Right lobe of liver (tissue), 6 donors: ENCODE data around the gene GADL1. TPM values are rescaled to one million over a fixed set of nuclear protein-coding genes. Genes with fewer than 3 reads are reported as not detected.

ENCODE experiments used
- ATAC-seq, 4 donors: fragments of 200-7000 bp; cut with Tn5 transposase; one replicate each; pipeline ENCODE4 v1.9.1; 2020; ENCODE audit warnings: mild to moderate bottlenecking in 4 of 4, moderate library complexity in 4 of 4
- DNase-seq, 3 donors: peaks; one replicate each; pipeline ENCODE4 v3.0.0-alpha.2; 2020
- H3K27ac ChIP-seq, 3 donors: fragments of 200-600 bp; one replicate each; pipeline ENCODE4 v1.8.0; 2022
- H3K27me3 ChIP-seq, 2 donors: fragments of 200-600 bp; one replicate each; pipeline ENCODE4 v1.8.0; 2022
- H3K36me3 ChIP-seq, 4 donors: fragments of 200-600 bp; sonication (generic) in 1 of 4; one replicate each; pipeline versions ENCODE4 v1.5.1 to v1.8.0; 2017 to 2022; ENCODE audit warnings: control low read depth in 1 of 4
- H3K4me1 ChIP-seq, 4 donors: fragments of 200-600 bp; sonication (generic) in 1 of 4; one replicate each; pipeline versions ENCODE4 v1.5.1 to v1.8.0; 2017 to 2022; ENCODE audit warnings: control low read depth in 1 of 4
- H3K4me3 ChIP-seq, 3 donors: fragments of 200-600 bp; one replicate each; pipeline ENCODE4 v1.8.0; 2022
- H3K9me3 ChIP-seq, 4 donors: fragments of 200-600 bp; sonication (generic) in 1 of 4; one replicate each; pipeline versions ENCODE4 v1.5.1 to v1.8.0; 2017 to 2022; ENCODE audit warnings: control low read depth in 1 of 4
- CTCF ChIP-seq, 4 donors: fragments of 200-600 bp in 3 of 4; fragments of 450-650 bp in 1 of 4; IDR thresholded peaks; one replicate each; pipeline versions ENCODE4 v1.5.1 to v1.8.0; 2016 to 2022; ENCODE audit warnings: antibody characterized with exemption in 4 of 4, mild to moderate bottlenecking in 2 of 4
- POLR2A ChIP-seq: fragments of 450-650 bp; IDR thresholded peaks from one replicate; pipeline ENCODE4 v1.6.1; 2017; ENCODE audit warnings: antibody characterized with exemption, mild to moderate bottlenecking
- WGBS: methylation state at CpG from one replicate; pipeline ENCODE4 v1.1.6; 2018; ENCODE audit warnings: low coverage, low lambda C conversion rate; ENCODE audit not compliant: insufficient coverage; ENCODE audit errors: missing lambda C conversion rate; 5-methylcytosine and 5-hydroxymethylcytosine counted together
- intact Hi-C, 2 donors: fragments of 100-400 bp; cut with DNase I; formaldehyde crosslinking; loops; one replicate each; pipeline versions ENCODE4 v1.11.2 to v1.14.1; 2022
- total RNA-seq, 6 experiments: library from RNA; depleted of rRNA in 2 of 6; stranded (reverse); fragments of >200 nt in 2 of 6; fragmentation: NEBNext Ultra II Directional in 3 of 6; extraction: Animal tissue kit (Norgen Biotek cat#: 25700) in 3 of 6; gene quantifications; one replicate each; pipeline versions ENCODE4 v1.1.0 to v1.2.4, GENCODE V29; 2016 to 2023
- donor health status: DM: no; HTN: yes; CAD: no.
- donor health status: DM: no; HTN: no; CAD: no.
- donor health status: DM: no; HTN: no; CAD: no.
- donor health status: DM: no; HTN: yes; CAD: no.
- donor health status: DM: no; HTN: yes; CAD: no.

GADL1 gene
- total RNA-seq, 6 experiments from 2014 or later: not detected

- Histone ChIP-seq H3K4me1 (no peaks in the 10 kb centered on the region), H3K27me3 (no peaks in the 10 kb centered on the region), H3K36me3 (no peaks in the 10 kb centered on the region), H3K4me3 (no peak overlapping the region), H3K9me3 (no peaks in the 10 kb centered on the region), H3K27ac (no peak overlapping the region)
- WGBS: 69% methylated on average over 3 of the region's 3 CpGs
- TF ChIP-seq POLR2A (no peak), CTCF (IDR thresholded peaks at IDR 0.05) (no peak)
- DNase-seq (no peak), ATAC-seq (no peak)
- intact Hi-C loops: no loop called here
Measured at GRCh38 chr3:30737743-30738499, 156.5 kb downstream of the GADL1 start.

GRCh38 chr3:30733696-30734095, 160.8 kb downstream of the GADL1 start:
- no peaks in the 10 kb centered on the region for H3K9me3 ChIP-seq
- H3K4me3 ChIP-seq: no peak overlapping the region
- intact Hi-C loops: no loop called here
- no peaks in the 10 kb centered on the region for H3K4me1 ChIP-seq
- H3K27me3 ChIP-seq: no peaks in the 10 kb centered on the region
- no peak for TF ChIP-seq CTCF (IDR thresholded peaks at IDR 0.05)
- no peak for TF ChIP-seq POLR2A
- H3K36me3 ChIP-seq: no peaks in the 10 kb centered on the region
- no peak for DNase-seq
- WGBS: 75% methylated on average over 2 of the region's 2 CpGs
- no peak for ATAC-seq
- H3K27ac ChIP-seq: no peak overlapping the region

GRCh38 chr3:30733209-30733608, 161.3 kb downstream of the GADL1 start:
- H3K27me3 ChIP-seq: no peaks in the 10 kb centered on the region
- H3K4me1 ChIP-seq: no peaks in the 10 kb centered on the region
- TF ChIP-seq POLR2A (no peak), CTCF (IDR thresholded peaks at IDR 0.05) (no peak)
- DNase-seq: no peak
- no peak for ATAC-seq
- H3K36me3 ChIP-seq: no peaks in the 10 kb centered on the region
- H3K9me3 ChIP-seq: no peaks in the 10 kb centered on the region
- intact Hi-C loops: no loop called here
- H3K4me3 ChIP-seq: no peak overlapping the region
- WGBS: 92% methylated on average over 1 of the region's 1 CpG
- H3K27ac ChIP-seq: no peak overlapping the region

GRCh38 chr3:30730967-30731366, 163.5 kb downstream of the GADL1 start:
- Histone ChIP-seq H3K36me3 (no peaks in the 10 kb centered on the region), H3K27ac (no peak overlapping the region), H3K27me3 (no peaks in the 10 kb centered on the region), H3K9me3 (no peaks in the 10 kb centered on the region), H3K4me3 (no peak overlapping the region), H3K4me1 (no peaks in the 10 kb centered on the region)
- intact Hi-C loops: no loop called here
- WGBS: 97% methylated on average over 3 of the region's 3 CpGs
- DNase-seq: no peak
- ATAC-seq: no peak
- no peak for TF ChIP-seq POLR2A
- no peak for TF ChIP-seq CTCF (IDR thresholded peaks at IDR 0.05)

- no peak overlapping the region for H3K27ac ChIP-seq
- no peaks in the 10 kb centered on the region for H3K27me3 ChIP-seq
- no peaks in the 10 kb centered on the region for H3K4me1 ChIP-seq
- DNase-seq (no peak), ATAC-seq (no peak)
- H3K9me3 ChIP-seq: no peaks in the 10 kb centered on the region
- no peak for TF ChIP-seq CTCF (IDR thresholded peaks at IDR 0.05)
- no peak for TF ChIP-seq POLR2A
- no peak overlapping the region for H3K4me3 ChIP-seq
- intact Hi-C loops: no loop called here
- H3K36me3 ChIP-seq: no peaks in the 10 kb centered on the region
Measured at GRCh38 chr3:30729936-30730335, 164.5 kb downstream of the GADL1 start.
